Subcutaneous abdominal adipose tissue (tissue), 5 donors: ENCODE measurements around the gene PPP1CB.
"Not testable (repeated sequence)": the region's sequence is repeated elsewhere in the genome, so short reads cannot be mapped to it uniquely, and the experiment has no call there.

Experiments used
- H3K27ac ChIP-seq: one replicate; pipeline ENCODE4 v1.7.0; 2013; ENCODE audit warnings: low read depth, mild to moderate bottlenecking, inconsistent platforms, low read length, moderate library complexity
- H3K27me3 ChIP-seq, 5 donors: one replicate each; pipeline ENCODE4 v1.7.0; 2013; ENCODE audit warnings: low read length in 5 of 5, inconsistent platforms in 1 of 5; ENCODE audit not compliant: control insufficient read depth in 5 of 5, insufficient read depth in 4 of 5
- H3K36me3 ChIP-seq, 5 donors: one replicate each; pipeline ENCODE4 v1.7.0; 2013; ENCODE audit warnings: low read length in 5 of 5; ENCODE audit not compliant: control insufficient read depth in 5 of 5, insufficient read depth in 5 of 5
- H3K4me1 ChIP-seq, 5 donors: one replicate each; pipeline ENCODE4 v1.7.0; 2013; ENCODE audit warnings: low read length in 5 of 5, mild to moderate bottlenecking in 3 of 5, moderate library complexity in 1 of 5; ENCODE audit not compliant: control insufficient read depth in 5 of 5, insufficient read depth in 5 of 5
- H3K4me3 ChIP-seq, 5 donors: one replicate each; pipeline ENCODE4 v1.7.0; 2013; ENCODE audit warnings: low read length in 5 of 5, low read depth in 1 of 5
- H3K9ac ChIP-seq, 5 donors: one replicate each; pipeline ENCODE4 v1.7.0; 2013; ENCODE audit warnings: low read length in 5 of 5, mild to moderate bottlenecking in 4 of 5, moderate library complexity in 3 of 5
- H3K9me3 ChIP-seq, 5 donors: one replicate each; pipeline ENCODE4 v1.7.0; 2013; ENCODE audit warnings: low read length in 5 of 5; ENCODE audit not compliant: control insufficient read depth in 5 of 5
- donor health status: healthy.
- donor health status: healthy.
- donor health status: healthy.
- donor health status: healthy.
- donor health status: healthy.

Gene PPP1CB

GRCh38 chr2:28768422-28768821, 16.8 kb downstream of the PPP1CB start:
- Histone ChIP-seq H3K4me3 (no peak overlapping the region), H3K9ac (no peak overlapping the region), H3K27me3 (no peaks in the 10 kb centered on the region), H3K4me1 (peaks cover 2 to 22% (median 10%) of the 10 kb centered on the region in 5 donors), H3K27ac (no peak overlapping the region), H3K9me3 (no peaks in the 10 kb centered on the region), H3K36me3 (no peaks in the 10 kb centered on the region)

- no peak overlapping the region for H3K9ac ChIP-seq
- H3K27me3 ChIP-seq: no peaks in the 10 kb centered on the region
- peaks cover 2 to 27% (median 10%) of the 10 kb centered on the region in 5 donors for H3K4me1 ChIP-seq
- no peak overlapping the region for H3K27ac ChIP-seq
- no peaks in the 10 kb centered on the region for H3K36me3 ChIP-seq
- no peaks in the 10 kb centered on the region for H3K9me3 ChIP-seq
- H3K4me3 ChIP-seq: no peak overlapping the region
Observed at GRCh38 chr2:28768952-28769351, 17.3 kb downstream of the PPP1CB start.

- H3K9ac ChIP-seq: no peak overlapping the region
- no peaks in the 10 kb centered on the region for H3K27me3 ChIP-seq
- H3K4me3 ChIP-seq: no peak overlapping the region
- H3K9me3 ChIP-seq: no peaks in the 10 kb centered on the region
- H3K27ac ChIP-seq: no peak overlapping the region
- peaks cover 0 to 24% (median 10%) of the 10 kb centered on the region in 5 donors for H3K4me1 ChIP-seq
- peaks cover 0 to 8% (median 2%) of the 10 kb centered on the region in 5 donors for H3K36me3 ChIP-seq
Observed at GRCh38 chr2:28772351-28772750, 20.7 kb downstream of the PPP1CB start.

GRCh38 chr2:28776471-28776870, 24.8 kb downstream of the PPP1CB start:
- Histone ChIP-seq H3K9me3 (no peaks in the 10 kb centered on the region), H3K36me3 (peaks cover 25 to 39% (median 36%) of the 10 kb centered on the region in 5 donors), H3K9ac (no peak overlapping the region), H3K27me3 (no peaks in the 10 kb centered on the region), H3K4me3 (no peak overlapping the region), H3K4me1 (peaks cover 0 to 12% (median 5%) of the 10 kb centered on the region in 5 donors), H3K27ac (no peak overlapping the region)

GRCh38 chr2:28778392-28778791, 26.8 kb downstream of the PPP1CB start:
- H3K4me3 ChIP-seq: no peak overlapping the region
- no peaks in the 10 kb centered on the region for H3K9me3 ChIP-seq
- peaks cover 0 to 10% (median 3%) of the 10 kb centered on the region in 5 donors for H3K4me1 ChIP-seq
- H3K36me3 ChIP-seq: peaks cover 37 to 57% (median 51%) of the 10 kb centered on the region in 5 donors
- no peak overlapping the region for H3K27ac ChIP-seq
- H3K9ac ChIP-seq: no peak overlapping the region
- H3K27me3 ChIP-seq: no peaks in the 10 kb centered on the region

GRCh38 chr2:28779001-28779400, 27.4 kb downstream of the PPP1CB start:
- peaks cover 0 to 5% (median 0%) of the 10 kb centered on the region in 5 donors for H3K4me1 ChIP-seq
- H3K36me3 ChIP-seq: peaks cover 37 to 61% (median 57%) of the 10 kb centered on the region in 5 donors
- H3K9me3 ChIP-seq: no peaks in the 10 kb centered on the region
- H3K4me3 ChIP-seq: no peak overlapping the region
- no peak overlapping the region for H3K27ac ChIP-seq
- H3K9ac ChIP-seq: no peak overlapping the region
- H3K27me3 ChIP-seq: no peaks in the 10 kb centered on the region

- Histone ChIP-seq H3K36me3 (peaks cover 42 to 74% (median 60%) of the 10 kb centered on the region in 5 donors), H3K4me1 (peaks cover 0 to 4% (median 0%) of the 10 kb centered on the region in 5 donors), H3K4me3 (no peak overlapping the region), H3K27me3 (no peaks in the 10 kb centered on the region), H3K9ac (no peak overlapping the region), H3K9me3 (no peaks in the 10 kb centered on the region), H3K27ac (no peak overlapping the region)
Observed at GRCh38 chr2:28780496-28780895, 28.9 kb downstream of the PPP1CB start.

GRCh38 chr2:28782423-28782822, 30.8 kb downstream of the PPP1CB start:
- Histone ChIP-seq H3K27ac (no peak overlapping the region), H3K9me3 (no peaks in the 10 kb centered on the region), H3K9ac (no peak overlapping the region), H3K4me1 (no peaks in the 10 kb centered on the region), H3K4me3 (no peak overlapping the region), H3K27me3 (no peaks in the 10 kb centered on the region), H3K36me3 (peaks cover 51 to 85% (median 58%) of the 10 kb centered on the region in 5 donors)

GRCh38 chr2:28784570-28784969, 32.9 kb downstream of the PPP1CB start:
- H3K36me3 ChIP-seq: peaks cover 49 to 85% (median 57%) of the 10 kb centered on the region in 5 donors
- not testable (repeated sequence) for H3K27ac ChIP-seq

GRCh38 chr2:28796620-28797019, 45.0 kb downstream of the PPP1CB start:
- peaks cover 21 to 53% (median 36%) of the 10 kb centered on the region in 5 donors for H3K36me3 ChIP-seq
- H3K4me3 ChIP-seq: no peak overlapping the region
- H3K27ac ChIP-seq: no peak overlapping the region
- H3K9me3 ChIP-seq: peaks cover 0 to 5% (median 0%) of the 10 kb centered on the region in 5 donors
- H3K4me1 ChIP-seq: no peaks in the 10 kb centered on the region
- H3K9ac ChIP-seq: no peak overlapping the region
- H3K27me3 ChIP-seq: no peaks in the 10 kb centered on the region

More at GRCh38 chr2:28784570-28784969, 32.9 kb downstream of the PPP1CB start:
- not testable (repeated sequence) for H3K27me3 ChIP-seq, H3K4me1 ChIP-seq, H3K9ac ChIP-seq, H3K4me3 ChIP-seq, H3K9me3 ChIP-seq
